ENCODE measurements around the gene RFLNA. TPM values are rescaled to one million over a fixed set of nuclear protein-coding genes. Genes with fewer than 3 reads are reported as not detected.

The RFLNA gene
- total and polyA plus RNA-seq, 2 donors (not counting 1 experiment from before 2014, with no cell fraction given), result not detected

DNA sequence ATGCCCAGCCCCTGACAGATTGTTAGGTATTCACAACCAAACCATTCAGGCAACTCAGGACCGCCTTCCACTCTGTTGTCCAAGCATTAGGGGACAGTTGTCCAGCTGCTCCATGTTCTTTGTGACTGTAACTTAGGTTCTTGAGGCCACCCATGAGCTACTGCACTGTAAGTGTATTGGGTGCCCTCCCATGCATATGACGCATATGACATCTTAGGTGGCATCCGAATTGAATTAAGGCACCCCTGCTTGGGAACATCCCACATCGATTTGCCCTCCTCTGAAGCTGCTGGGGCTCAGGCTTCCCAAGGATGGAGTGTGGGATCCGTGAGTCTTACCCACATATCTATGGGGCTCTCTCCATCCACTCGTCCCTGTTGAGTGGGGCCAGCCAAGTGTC is 17.7 kb downstream of the RFLNA start:
- DNase-seq (no peak), ATAC-seq (ENCODE audit: low read depth) (no peak)
- H3K4me1 Mint-ChIP-seq, result no peaks in the 10 kb centered on the region
- H3K36me3 ChIP-seq (replicated peaks in 1 of 2; ENCODE audit: control extremely low read depth in 1 of 2, control insufficient read depth in 1 of 2, extremely low read depth in 1 of 2, insufficient read depth in 2 of 2, low read length in 1 of 2), result no peaks in the 10 kb centered on the region
- no peak overlapping the region for H3K4me3 ChIP-seq (ENCODE audit: control extremely low read depth in 1 of 5, extremely low read depth in 1 of 5, insufficient read depth in 1 of 5, low read depth in 2 of 5, low read length in 4 of 5)
- no peaks in the 10 kb centered on the region for H3K9me3 Mint-ChIP-seq (ENCODE audit: insufficient read depth)
- H3K79me2 ChIP-seq (ENCODE audit: control insufficient read depth, insufficient read depth, low read length), result no peaks in the 10 kb centered on the region
- H3K9ac ChIP-seq (ENCODE audit: low read length), result no peak overlapping the region
- no peaks in the 10 kb centered on the region for H3K27me3 Mint-ChIP-seq
- no peak overlapping the region for H2AFZ ChIP-seq (ENCODE audit: insufficient read depth, low read depth, low read length, poor library complexity, severe bottlenecking)
- TF ChIP-seq, protein P1, sequence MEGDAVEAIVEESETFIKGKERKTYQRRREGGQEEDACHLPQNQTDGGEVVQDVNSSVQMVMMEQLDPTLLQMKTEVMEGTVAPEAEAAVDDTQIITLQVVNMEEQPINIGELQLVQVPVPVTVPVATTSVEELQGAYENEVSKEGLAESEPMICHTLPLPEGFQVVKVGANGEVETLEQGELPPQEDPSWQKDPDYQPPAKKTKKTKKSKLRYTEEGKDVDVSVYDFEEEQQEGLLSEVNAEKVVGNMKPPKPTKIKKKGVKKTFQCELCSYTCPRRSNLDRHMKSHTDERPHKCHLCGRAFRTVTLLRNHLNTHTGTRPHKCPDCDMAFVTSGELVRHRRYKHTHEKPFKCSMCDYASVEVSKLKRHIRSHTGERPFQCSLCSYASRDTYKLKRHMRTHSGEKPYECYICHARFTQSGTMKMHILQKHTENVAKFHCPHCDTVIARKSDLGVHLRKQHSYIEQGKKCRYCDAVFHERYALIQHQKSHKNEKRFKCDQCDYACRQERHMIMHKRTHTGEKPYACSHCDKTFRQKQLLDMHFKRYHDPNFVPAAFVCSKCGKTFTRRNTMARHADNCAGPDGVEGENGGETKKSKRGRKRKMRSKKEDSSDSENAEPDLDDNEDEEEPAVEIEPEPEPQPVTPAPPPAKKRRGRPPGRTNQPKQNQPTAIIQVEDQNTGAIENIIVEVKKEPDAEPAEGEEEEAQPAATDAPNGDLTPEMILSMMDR (IDR thresholded peaks at IDR 0.05), result no peak
- TF ChIP-seq EZH2 (IDR thresholded peaks at IDR 0.05; ENCODE audit: borderline replicate concordance, insufficient read depth, low read depth, low read length, poor library complexity, severe bottlenecking), result no peak
- intact Hi-C loops (cut with micrococcal nuclease), result no loop called here
- no peak overlapping the region for H3K27ac Mint-ChIP-seq
- H3K27me3 ChIP-seq (replicated peaks in 1 of 4; ENCODE audit: control extremely low read depth in 1 of 4, control insufficient read depth in 3 of 4, insufficient read depth in 4 of 4, low read length in 3 of 4), result no peaks in the 10 kb centered on the region
- no peaks in the 10 kb centered on the region for H3K4me1 ChIP-seq (ENCODE audit: control insufficient read depth in 2 of 2, insufficient read depth in 2 of 2, low read length in 2 of 2)
- CTCF ChIA-PET, result no interaction called here
- no peak overlapping the region for H3K4me2 ChIP-seq (replicated peaks; ENCODE audit: low read depth, low read length, poor library complexity, severe bottlenecking)
- H3K4me3 Mint-ChIP-seq, result no peak overlapping the region
- POLR2A ChIA-PET, result no interaction called here
- no peaks in the 10 kb centered on the region for H3K9me3 ChIP-seq (ENCODE audit: control extremely low read depth in 1 of 3, control insufficient read depth in 2 of 3, insufficient read depth in 1 of 3, low read length in 2 of 3)
- no peaks in the 10 kb centered on the region for H4K20me1 ChIP-seq (ENCODE audit: control insufficient read depth, insufficient read depth, low read length, poor library complexity, severe bottlenecking)
- WGBS (ENCODE audit: insufficient coverage), result 95% methylated on average over 5 of the region's 6 CpGs
- H3K27ac ChIP-seq (ENCODE audit: low read length in 2 of 2), result no peak overlapping the region

DNA sequence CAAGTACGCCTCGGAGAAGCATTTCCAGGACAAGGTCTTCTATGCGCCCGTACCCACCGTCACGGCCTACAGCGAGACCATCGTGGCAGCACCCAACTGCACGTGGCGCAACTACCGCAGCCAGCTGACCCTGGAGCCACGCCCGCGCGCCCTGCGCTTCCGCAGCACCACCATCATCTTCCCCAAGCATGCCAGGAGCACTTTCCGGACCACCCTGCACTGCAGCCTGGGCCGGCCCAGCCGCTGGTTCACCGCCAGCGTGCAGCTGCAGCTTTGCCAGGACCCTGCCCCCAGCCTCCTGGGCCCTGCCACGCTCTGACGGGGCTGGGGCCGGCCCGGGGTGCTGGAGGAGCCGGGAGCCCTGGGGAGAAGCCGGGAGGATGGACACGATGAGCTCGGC is 19.3 kb downstream of the RFLNA start:
- H3K9ac ChIP-seq (ENCODE audit: low read length), result no peak overlapping the region
- no peaks in the 10 kb centered on the region for H3K27me3 ChIP-seq (replicated peaks in 1 of 4; ENCODE audit: control extremely low read depth in 1 of 4, control insufficient read depth in 3 of 4, insufficient read depth in 4 of 4, low read length in 3 of 4)
- no peak overlapping the region for H2AFZ ChIP-seq (ENCODE audit: insufficient read depth, low read depth, low read length, poor library complexity, severe bottlenecking)
- no peaks in the 10 kb centered on the region for H3K4me1 Mint-ChIP-seq
- H3K27ac Mint-ChIP-seq, result no peak overlapping the region
- H3K27ac ChIP-seq (ENCODE audit: low read length in 2 of 2), result no peak overlapping the region
- no peak overlapping the region for H3K4me3 ChIP-seq (ENCODE audit: control extremely low read depth in 1 of 5, extremely low read depth in 1 of 5, insufficient read depth in 1 of 5, low read depth in 2 of 5, low read length in 4 of 5)
- intact Hi-C loops (cut with micrococcal nuclease), result no loop called here
- no peak overlapping the region for H3K4me2 ChIP-seq (replicated peaks; ENCODE audit: low read depth, low read length, poor library complexity, severe bottlenecking)
- ATAC-seq (ENCODE audit: low read depth), result no peak
- H3K36me3 ChIP-seq (replicated peaks in 1 of 2; ENCODE audit: control extremely low read depth in 1 of 2, control insufficient read depth in 1 of 2, extremely low read depth in 1 of 2, insufficient read depth in 2 of 2, low read length in 1 of 2), result no peaks in the 10 kb centered on the region
- ChIA-PET POLR2A (no interaction called here), CTCF (no interaction called here)
- no peaks in the 10 kb centered on the region for H3K4me1 ChIP-seq (ENCODE audit: control insufficient read depth in 2 of 2, insufficient read depth in 2 of 2, low read length in 2 of 2)
- no peaks in the 10 kb centered on the region for H4K20me1 ChIP-seq (ENCODE audit: control insufficient read depth, insufficient read depth, low read length, poor library complexity, severe bottlenecking)
- 96% methylated on average over 30 of the region's 30 CpGs for WGBS (ENCODE audit: insufficient coverage)
- H3K79me2 ChIP-seq (ENCODE audit: control insufficient read depth, insufficient read depth, low read length), result no peaks in the 10 kb centered on the region
- DNase-seq, result no peak
- no peaks in the 10 kb centered on the region for H3K9me3 ChIP-seq (ENCODE audit: control extremely low read depth in 1 of 3, control insufficient read depth in 2 of 3, insufficient read depth in 1 of 3, low read length in 2 of 3)
- no peak overlapping the region for H3K4me3 Mint-ChIP-seq
- H3K9me3 Mint-ChIP-seq (ENCODE audit: insufficient read depth), result no peaks in the 10 kb centered on the region
- TF ChIP-seq, protein P1 (IDR thresholded peaks at IDR 0.05), result no peak
- TF ChIP-seq EZH2 (IDR thresholded peaks at IDR 0.05; ENCODE audit: borderline replicate concordance, insufficient read depth, low read depth, low read length, poor library complexity, severe bottlenecking), result no peak
- H3K27me3 Mint-ChIP-seq, result no peaks in the 10 kb centered on the region
